ENCODE results near the gene VPS33B.

Gene VPS33B

GRCh38 chr15:91007266-91007665 is 15.1 kb downstream of the VPS33B start:
- no peaks in the 10 kb centered on the region for H3K79me2 ChIP-seq (ENCODE audit: insufficient read depth, low read length)
- H3F3A ChIP-seq (ENCODE audit: low read depth) = no peaks in the 10 kb centered on the region
- no peak overlapping the region for H3K9ac ChIP-seq (ENCODE audit: low read depth, low read length, poor library complexity, severe bottlenecking)
- no peak overlapping the region for H3K4me3 ChIP-seq (ENCODE audit: low read length, poor library complexity, severe bottlenecking)
- no peak overlapping the region for H3K4me2 ChIP-seq (ENCODE audit: low read depth, low read length, poor library complexity, severe bottlenecking)
- no peaks in the 10 kb centered on the region for H3K27me3 ChIP-seq (ENCODE audit: insufficient read depth, low read length, poor library complexity, severe bottlenecking)
- H2AFZ ChIP-seq (ENCODE audit: low read length) = no peak overlapping the region
- no peaks in the 10 kb centered on the region for H4K20me1 ChIP-seq (ENCODE audit: insufficient read depth, low read length, poor library complexity, severe bottlenecking)
- H3K36me3 ChIP-seq (ENCODE audit: insufficient read depth, low read length) = peaks cover 45% of the 10 kb centered on the region; the same call in 1 of the 2 replicates
- no peaks in the 10 kb centered on the region for H3K4me1 ChIP-seq (ENCODE audit: insufficient read depth, low read length, poor library complexity, severe bottlenecking)
- TF ChIP-seq EZH2phosphoT487 (IDR thresholded peaks at IDR 0.05; ENCODE audit: borderline replicate concordance) (no peak), CTCF (conservative IDR thresholded peaks at IDR 0.05; ENCODE audit: low read length) (no peak)
- no peaks in the 10 kb centered on the region for H3K9me3 ChIP-seq (ENCODE audit: insufficient read depth, low read depth, low read length)
- H3K9me2 ChIP-seq (replicated peaks; ENCODE audit: low read depth, low read length) = no peaks in the 10 kb centered on the region

DNA sequence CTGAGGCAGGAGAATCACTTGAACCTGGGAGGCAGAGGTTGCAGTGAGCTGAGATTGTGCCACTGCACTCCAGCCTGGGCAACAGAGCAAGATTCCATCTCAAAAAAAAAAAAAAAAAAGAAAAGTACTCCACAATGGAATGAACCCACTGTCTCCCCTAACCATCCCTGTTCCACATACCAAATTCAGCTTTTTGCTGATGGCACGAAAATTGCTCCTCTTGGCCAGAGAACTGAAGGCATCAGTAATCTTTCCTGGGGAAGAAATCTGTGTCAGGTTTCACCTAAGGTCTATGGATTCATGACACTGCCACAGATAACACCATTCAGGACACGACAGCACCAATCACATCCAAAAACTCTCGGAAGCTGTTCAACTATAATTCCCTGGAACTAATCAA is 21.2 kb downstream of the VPS33B start:
- Histone ChIP-seq H2AFZ (ENCODE audit: low read length) (no peak overlapping the region), H3K27me3 (ENCODE audit: insufficient read depth, low read length, poor library complexity, severe bottlenecking) (no peaks in the 10 kb centered on the region), H3K9me2 (replicated peaks; ENCODE audit: low read depth, low read length) (no peaks in the 10 kb centered on the region), H3F3A (ENCODE audit: low read depth) (no peaks in the 10 kb centered on the region), H3K9me3 (ENCODE audit: insufficient read depth, low read depth, low read length) (no peaks in the 10 kb centered on the region), H3K79me2 (ENCODE audit: insufficient read depth, low read length) (peaks cover 2% of the 10 kb centered on the region; the same call in 1 of the 2 replicates), H4K20me1 (ENCODE audit: insufficient read depth, low read length, poor library complexity, severe bottlenecking) (no peaks in the 10 kb centered on the region), H3K4me1 (ENCODE audit: insufficient read depth, low read length, poor library complexity, severe bottlenecking) (peaks cover 1% of the 10 kb centered on the region), H3K9ac (ENCODE audit: low read depth, low read length, poor library complexity, severe bottlenecking) (no peak overlapping the region), H3K4me3 (ENCODE audit: low read length, poor library complexity, severe bottlenecking) (no peak overlapping the region), H3K36me3 (ENCODE audit: insufficient read depth, low read length) (peaks cover 41% of the 10 kb centered on the region; the same call in 1 of the 2 replicates), H3K4me2 (ENCODE audit: low read depth, low read length, poor library complexity, severe bottlenecking) (no peak overlapping the region)
- TF ChIP-seq EZH2phosphoT487 (IDR thresholded peaks at IDR 0.05; ENCODE audit: borderline replicate concordance) = no peak
- no peak for TF ChIP-seq CTCF (conservative IDR thresholded peaks at IDR 0.05; ENCODE audit: low read length)

DNA sequence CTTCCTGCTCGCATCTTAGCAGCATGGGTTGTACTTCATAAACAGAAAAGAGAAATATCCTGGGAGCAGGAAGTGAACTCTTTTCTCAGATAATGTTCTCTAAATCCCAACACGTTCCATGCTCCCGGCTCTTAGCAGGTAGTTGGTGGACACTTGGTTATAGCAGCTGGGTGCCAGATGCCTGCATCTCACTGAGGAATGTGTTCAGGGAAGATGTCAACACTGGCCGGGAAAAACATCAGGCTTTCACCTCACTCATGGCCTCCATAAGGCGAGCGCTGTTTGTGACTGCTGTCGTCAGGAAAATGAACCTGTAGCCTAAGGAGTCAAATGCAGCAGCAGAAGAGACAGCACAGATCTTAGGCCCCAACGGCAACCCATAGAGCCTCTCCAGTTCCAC is 23.7 kb downstream of the VPS33B start:
- peaks cover 32% of the 10 kb centered on the region; the same call in 1 of the 2 replicates for H3K36me3 ChIP-seq (ENCODE audit: insufficient read depth, low read length)

More for the DNA sequence above, 23.7 kb downstream of the VPS33B start:
- Histone ChIP-seq H2AFZ (ENCODE audit: low read length) (no peak overlapping the region), H3K9me3 (ENCODE audit: insufficient read depth, low read depth, low read length) (no peaks in the 10 kb centered on the region), H3K27me3 (ENCODE audit: insufficient read depth, low read length, poor library complexity, severe bottlenecking) (no peaks in the 10 kb centered on the region), H3K4me3 (ENCODE audit: low read length, poor library complexity, severe bottlenecking) (no peak overlapping the region), H4K20me1 (ENCODE audit: insufficient read depth, low read length, poor library complexity, severe bottlenecking) (no peaks in the 10 kb centered on the region), H3F3A (ENCODE audit: low read depth) (no peaks in the 10 kb centered on the region), H3K4me1 (ENCODE audit: insufficient read depth, low read length, poor library complexity, severe bottlenecking) (peaks cover 11% of the 10 kb centered on the region), H3K9me2 (replicated peaks; ENCODE audit: low read depth, low read length) (no peaks in the 10 kb centered on the region), H3K79me2 (ENCODE audit: insufficient read depth, low read length) (peaks cover 25% of the 10 kb centered on the region), H3K9ac (ENCODE audit: low read depth, low read length, poor library complexity, severe bottlenecking) (no peak overlapping the region), H3K4me2 (ENCODE audit: low read depth, low read length, poor library complexity, severe bottlenecking) (no peak overlapping the region)
- TF ChIP-seq EZH2phosphoT487 (IDR thresholded peaks at IDR 0.05; ENCODE audit: borderline replicate concordance) (no peak), CTCF (conservative IDR thresholded peaks at IDR 0.05; ENCODE audit: low read length) (no peak)

All from Loucy (cell line).